H54 (cell line): ENCODE data around the gene MYOG.
A peak's percentile ranks its signal among the peaks of the same experiment; 100 is the strongest.

ENCODE experiments used
- DNase-seq: peaks from one replicate; pipeline ENCODE4 v3.0.0; 2011; ENCODE audit warnings: low spot score, mixed read lengths; ENCODE audit not compliant: insufficient read length
- FAIRE-seq: peaks from 3 replicates; lab custom pipeline; 2011; peaks lifted over from hg19 to GRCh38; lab: Jason Lieb, UNC
- POLR2A ChIP-seq: IDR thresholded peaks from 2 replicates; pipeline ENCODE4 v1.6.1; 2011; ENCODE audit warnings: low read depth, mild to moderate bottlenecking, low read length

Gene MYOG

GRCh38 chr1:203046984-203047630 is 38.7 kb downstream of the MYOG start:
- FAIRE-seq, result peak; percentile 60
- DNase-seq, result peak; percentile 79

GRCh38 chr1:203045821-203046594 is 39.8 kb downstream of the MYOG start:
- FAIRE-seq (no peak), DNase-seq (no peak)
- no peak for TF ChIP-seq POLR2A

More at GRCh38 chr1:203046984-203047630, 38.7 kb downstream of the MYOG start:
- TF ChIP-seq POLR2A, result no peak

DNA sequence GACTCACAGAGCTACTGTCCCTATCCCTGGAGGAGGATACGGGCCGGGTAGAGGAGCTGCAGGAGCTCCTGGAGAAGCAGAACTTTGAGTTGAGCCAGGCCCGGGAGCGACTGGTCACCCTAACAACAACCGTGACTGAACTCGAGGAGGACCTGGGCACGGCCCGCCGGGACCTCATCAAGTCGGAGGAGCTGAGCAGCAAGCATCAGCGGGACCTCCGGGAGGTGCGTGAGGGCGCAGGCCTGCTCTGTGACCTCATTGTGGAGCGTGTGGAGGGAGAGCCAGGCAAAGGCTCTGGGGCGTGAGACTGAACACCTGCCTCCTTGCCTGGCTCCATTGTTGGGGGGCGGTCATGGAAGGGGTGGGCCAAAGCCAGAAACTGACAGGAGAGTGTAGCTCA is 40.5 kb downstream of the MYOG start:
- FAIRE-seq (no peak), DNase-seq (no peak)
- no peak for TF ChIP-seq POLR2A

GRCh38 chr1:203044546-203045250 is 41.1 kb downstream of the MYOG start:
- TF ChIP-seq POLR2A, result no peak
- FAIRE-seq, result no peak
- no peak for DNase-seq

DNA sequence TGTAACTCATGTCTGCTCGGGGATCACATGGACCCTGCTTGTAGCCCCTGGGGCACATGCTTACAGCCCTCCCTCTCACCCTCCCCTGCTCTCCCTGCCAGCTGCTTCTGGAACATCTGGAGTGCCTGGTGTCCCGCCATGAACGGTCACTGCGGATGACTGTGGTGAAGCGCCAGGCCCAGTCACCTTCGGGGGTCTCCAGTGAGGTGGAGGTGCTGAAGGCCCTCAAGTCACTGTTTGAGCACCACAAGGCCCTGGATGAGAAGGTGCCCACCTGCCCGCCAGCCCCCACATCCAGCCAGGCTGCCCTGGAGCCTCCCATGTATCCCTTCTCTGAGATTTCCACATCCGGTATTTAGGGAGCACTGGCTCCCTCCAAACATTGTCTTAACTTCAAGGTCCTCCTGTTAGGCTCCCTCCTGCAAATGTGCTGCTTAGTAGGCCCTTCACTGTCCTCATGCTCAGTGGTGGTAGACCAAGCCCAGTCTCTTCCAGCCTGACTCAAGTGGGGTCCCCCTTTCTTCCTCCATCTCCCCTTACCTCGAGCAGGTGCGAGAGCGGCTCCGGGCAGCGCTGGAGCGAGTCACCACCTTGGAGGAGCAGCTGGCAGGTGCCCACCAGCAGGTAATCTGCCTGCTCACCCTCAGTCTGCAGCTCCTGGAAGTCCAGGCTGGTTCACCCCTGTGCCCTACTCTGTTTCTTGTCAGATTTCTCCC is 41.8 kb downstream of the MYOG start:
- TF ChIP-seq POLR2A, result no peak
- FAIRE-seq (no peak), DNase-seq (no peak)

- FAIRE-seq, result no peak
- TF ChIP-seq POLR2A, result no peak
- no peak for DNase-seq
These were observed 44.4 kb downstream of the MYOG start for GRCh38 chr1:203041351-203041932.

GRCh38 chr1:203040513-203041275 is 45.1 kb downstream of the MYOG start:
- no peak for TF ChIP-seq POLR2A
- DNase-seq (no peak), FAIRE-seq (no peak)

DNA sequence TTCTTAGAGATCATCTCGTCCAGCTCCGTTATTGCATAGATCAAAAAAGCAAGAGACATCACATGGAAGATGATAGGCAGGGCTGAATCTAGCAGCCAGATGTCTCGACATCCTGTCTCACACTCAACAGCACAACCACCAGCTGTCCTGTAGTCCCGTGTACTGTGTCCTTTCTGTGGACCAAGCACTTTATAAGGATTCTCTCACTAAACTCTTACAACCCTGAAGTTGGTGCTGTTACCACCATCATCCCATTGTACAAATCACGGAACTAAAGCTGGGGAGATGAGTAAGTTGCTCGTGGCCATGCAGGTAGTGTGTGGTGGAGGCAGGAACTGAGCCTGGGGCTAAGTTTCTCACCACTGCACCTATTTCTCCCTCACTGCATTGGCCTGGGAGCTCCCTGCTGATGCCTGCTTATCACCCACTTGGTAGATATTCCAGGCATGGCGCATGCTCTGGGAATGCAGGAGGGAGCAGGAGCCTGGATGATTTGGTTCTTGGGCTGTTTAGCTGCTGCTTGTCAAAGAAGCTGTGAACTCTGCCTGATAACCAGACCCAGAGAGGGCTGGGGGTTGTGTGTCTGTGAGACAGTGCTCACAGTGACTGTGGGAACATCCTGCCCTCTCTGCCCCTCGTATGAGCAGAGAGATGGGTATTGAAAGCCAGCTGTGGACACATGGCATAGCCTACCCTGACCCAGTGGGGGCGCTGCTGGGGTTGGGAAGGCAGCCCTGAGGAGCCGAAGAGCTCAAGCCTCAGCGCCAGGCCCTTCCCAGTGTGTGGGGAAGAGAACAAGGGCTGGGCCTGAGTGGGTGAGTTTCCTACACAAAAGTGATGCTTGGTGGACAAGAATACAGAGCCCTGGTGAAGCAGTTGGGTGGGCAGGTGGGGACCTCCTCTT is 46.0 kb downstream of the MYOG start:
- TF ChIP-seq POLR2A, result no peak
- DNase-seq (no peak), FAIRE-seq (no peak)

- FAIRE-seq (no peak), DNase-seq (no peak)
- TF ChIP-seq POLR2A, result no peak
These were observed 46.8 kb downstream of the MYOG start for GRCh38 chr1:203038891-203039608.

DNA sequence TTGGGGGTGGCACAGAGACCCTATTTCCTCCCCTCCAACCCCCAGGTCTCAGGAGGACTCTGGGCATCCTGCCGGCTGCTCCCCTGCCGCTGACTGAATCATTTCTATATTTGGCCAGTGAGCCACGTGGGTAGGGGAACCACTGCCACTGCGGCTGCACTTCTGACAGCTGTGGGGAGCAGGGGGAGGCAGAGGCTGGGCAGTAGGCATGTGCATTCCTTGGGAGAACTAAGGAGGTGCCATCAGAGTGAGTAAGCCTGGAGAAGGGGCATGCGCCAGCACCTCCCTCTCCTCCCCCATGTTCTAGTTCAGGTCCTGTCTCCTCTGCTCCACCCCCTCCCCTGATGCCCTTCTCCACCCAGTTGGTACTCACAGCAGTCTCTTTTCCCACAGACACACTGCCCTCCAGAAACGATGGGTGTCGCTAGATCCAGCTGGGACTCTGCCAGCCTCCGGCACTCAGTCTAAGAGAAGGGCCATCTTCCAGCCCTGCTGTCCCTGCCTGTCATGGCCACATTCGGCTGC is 47.5 kb downstream of the MYOG start:
- FAIRE-seq (peak; percentile 53), DNase-seq (peak; percentile 94)
- TF ChIP-seq POLR2A, result no peak

GRCh38 chr1:203037509-203038190 is 48.2 kb downstream of the MYOG start:
- FAIRE-seq, result no peak
- TF ChIP-seq POLR2A, result no peak
- DNase-seq, result no peak
